Nephron (organoid): ENCODE measurements around the gene ZNF101.
A peak's percentile ranks its signal among the peaks of the same experiment; 100 is the strongest.

Source experiments
- H3K27ac Mint-ChIP-seq, 3 experiments: 2 replicates each; pipeline ENCODE4 v1.8.0; 2020; ENCODE audit warnings: mixed read lengths in 3 of 3, mild to moderate bottlenecking in 2 of 3, moderate library complexity in 1 of 3
- H3K27me3 Mint-ChIP-seq: 2 replicates; pipeline ENCODE4 v1.8.0; 2021; ENCODE audit warnings: low read depth, mild to moderate bottlenecking, moderate library complexity, mixed read lengths
- H3K36me3 Mint-ChIP-seq: 2 replicates; pipeline ENCODE4 v1.8.0; 2020; ENCODE audit warnings: low read depth, mixed read lengths
- H3K4me1 Mint-ChIP-seq: 2 replicates; pipeline ENCODE4 v1.8.0; 2020; ENCODE audit warnings: mixed read lengths
- H3K4me3 Mint-ChIP-seq, 3 experiments: 2 replicates each; pipeline ENCODE4 v1.8.0; 2020; ENCODE audit warnings: mild to moderate bottlenecking in 3 of 3, mixed read lengths in 3 of 3, moderate library complexity in 2 of 3
- H3K9me3 Mint-ChIP-seq: 2 replicates; pipeline ENCODE4 v1.8.0; 2020; ENCODE audit warnings: mixed read lengths
- TF ChIP-seq, protein P1 (sequence below), 3 experiments: fragments of 200-600 bp; sonication (generic); IDR thresholded peaks; one replicate each; pipeline ENCODE4 v1.5.0; 2021; ENCODE audit warnings: antibody characterized with exemption in 3 of 3; ENCODE audit not compliant: unreplicated experiment in 3 of 3

ZNF101 gene

DNA sequence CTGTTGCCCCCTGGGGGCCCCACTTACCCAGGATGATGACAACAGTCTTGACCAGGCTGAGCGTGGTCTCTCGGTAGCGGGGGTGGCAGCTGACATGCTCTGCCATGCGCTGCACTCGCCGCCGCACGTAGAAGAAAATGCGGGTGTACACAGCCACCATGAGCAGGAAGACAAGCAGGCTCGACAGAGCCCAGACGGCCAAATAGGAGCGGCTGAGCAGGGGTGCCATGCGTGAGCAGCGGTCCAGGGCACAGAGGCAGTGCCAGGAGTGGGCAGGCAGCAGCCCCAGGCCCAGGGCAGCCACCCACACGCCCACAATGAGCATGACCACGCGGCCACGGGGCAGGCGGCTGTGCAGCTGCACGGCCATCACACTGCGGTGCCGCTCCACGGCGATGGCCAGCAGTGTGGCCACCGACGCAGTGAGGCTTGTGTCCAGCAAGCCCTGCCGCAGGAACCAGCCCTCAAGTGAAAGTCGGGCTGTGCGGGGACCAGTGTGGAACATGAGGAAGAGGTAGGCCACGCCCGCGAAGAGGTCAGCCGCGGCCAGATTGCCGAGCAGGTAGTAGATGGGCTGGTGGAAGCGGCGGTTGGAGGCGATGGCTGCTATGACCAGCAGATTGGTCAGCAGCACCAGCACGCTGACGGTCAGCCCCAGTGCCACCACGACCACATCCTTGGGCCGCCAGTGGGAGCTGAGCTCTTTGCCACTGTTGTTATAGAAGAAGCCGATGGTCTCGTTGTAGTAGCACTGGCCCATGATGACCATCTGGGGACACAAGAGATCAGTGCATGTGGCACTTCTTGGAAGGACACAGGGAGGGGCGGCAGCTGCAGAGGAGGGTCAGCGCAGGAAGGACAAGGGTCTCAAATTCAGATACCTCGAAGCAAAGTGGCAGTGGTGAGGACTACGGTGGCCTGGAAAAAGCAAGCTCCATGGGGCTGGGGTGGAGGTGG lies 41.8 kb upstream of the ZNF101 start:
- H3K4me3 Mint-ChIP-seq: peak overlapping the region; percentile 86 to 92 (median 88)
- peak overlapping the region; percentile 56 to 78 (median 63) for H3K27ac Mint-ChIP-seq
- TF ChIP-seq, protein P1, sequence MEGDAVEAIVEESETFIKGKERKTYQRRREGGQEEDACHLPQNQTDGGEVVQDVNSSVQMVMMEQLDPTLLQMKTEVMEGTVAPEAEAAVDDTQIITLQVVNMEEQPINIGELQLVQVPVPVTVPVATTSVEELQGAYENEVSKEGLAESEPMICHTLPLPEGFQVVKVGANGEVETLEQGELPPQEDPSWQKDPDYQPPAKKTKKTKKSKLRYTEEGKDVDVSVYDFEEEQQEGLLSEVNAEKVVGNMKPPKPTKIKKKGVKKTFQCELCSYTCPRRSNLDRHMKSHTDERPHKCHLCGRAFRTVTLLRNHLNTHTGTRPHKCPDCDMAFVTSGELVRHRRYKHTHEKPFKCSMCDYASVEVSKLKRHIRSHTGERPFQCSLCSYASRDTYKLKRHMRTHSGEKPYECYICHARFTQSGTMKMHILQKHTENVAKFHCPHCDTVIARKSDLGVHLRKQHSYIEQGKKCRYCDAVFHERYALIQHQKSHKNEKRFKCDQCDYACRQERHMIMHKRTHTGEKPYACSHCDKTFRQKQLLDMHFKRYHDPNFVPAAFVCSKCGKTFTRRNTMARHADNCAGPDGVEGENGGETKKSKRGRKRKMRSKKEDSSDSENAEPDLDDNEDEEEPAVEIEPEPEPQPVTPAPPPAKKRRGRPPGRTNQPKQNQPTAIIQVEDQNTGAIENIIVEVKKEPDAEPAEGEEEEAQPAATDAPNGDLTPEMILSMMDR (IDR thresholded peaks at IDR 0.05; ENCODE audit: unreplicated experiment in 3 of 3): no peak

GRCh38 chr19:19627621-19628500 lies 40.8 kb upstream of the ZNF101 start, which contains the start of gene LPAR2:
Gene LPAR2 (minus strand): TSS chr19:19628220. CDS start chr19:19627275, 945 bp downstream.
- TF ChIP-seq, protein P1 (IDR thresholded peaks at IDR 0.05; ENCODE audit: unreplicated experiment in 3 of 3): no peak
- Mint-ChIP-seq H3K27me3 (no peaks in the 10 kb centered on the region), H3K4me1 (peaks cover 7% of the 10 kb centered on the region), H3K27ac (peak within 1 kb of the TSS; percentile 56 to 82 (median 65)), H3K9me3 (no peaks in the 10 kb centered on the region), H3K4me3 (peak within 1 kb of the TSS; percentile 86 to 92 (median 88)), H3K36me3 (peaks cover 24% of the 10 kb centered on the region)

More for the DNA sequence above, 41.8 kb upstream of the ZNF101 start:
- Mint-ChIP-seq H3K4me1 (peaks cover 7% of the 10 kb centered on the region), H3K9me3 (no peaks in the 10 kb centered on the region), H3K36me3 (peaks cover 23% of the 10 kb centered on the region), H3K27me3 (no peaks in the 10 kb centered on the region)

DNA sequence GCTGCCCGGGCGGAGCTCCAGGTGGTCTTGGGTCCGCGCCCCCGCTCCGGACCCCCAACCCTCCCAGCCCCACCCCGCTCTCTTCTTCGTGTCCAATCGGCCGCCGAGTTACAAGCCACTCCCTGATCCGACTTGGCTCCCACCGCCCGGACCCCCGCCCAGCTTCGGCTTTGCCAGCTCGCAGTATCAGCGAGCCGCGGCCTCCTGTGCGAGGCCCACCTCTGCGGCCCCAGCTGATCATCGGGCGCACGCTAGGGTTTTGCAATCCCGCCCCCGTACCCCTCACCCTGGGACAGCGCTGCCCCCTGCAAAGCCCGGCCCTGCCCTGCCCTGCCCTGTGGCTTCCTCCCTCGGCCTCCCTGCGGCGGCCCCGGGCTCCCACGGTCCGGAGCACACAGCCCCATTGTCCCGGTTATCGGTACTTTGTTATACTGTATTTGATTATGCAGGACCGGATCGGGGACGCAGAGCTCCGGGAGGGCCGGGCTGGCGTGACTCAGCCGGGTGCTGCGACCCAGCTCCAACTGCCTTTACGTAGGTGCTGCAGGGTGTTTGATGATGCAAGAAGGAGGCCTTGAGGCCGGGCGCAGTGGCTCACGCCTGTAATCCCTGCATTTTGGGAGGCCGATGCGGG lies 40.0 kb upstream of the ZNF101 start:
- peak overlapping the region in 2 of 3 experiments; percentile 65 to 82 for H3K27ac Mint-ChIP-seq
- H3K27me3 Mint-ChIP-seq: no peaks in the 10 kb centered on the region
- H3K36me3 Mint-ChIP-seq: peaks cover 28% of the 10 kb centered on the region
- TF ChIP-seq, protein P1 (IDR thresholded peaks at IDR 0.05; ENCODE audit: unreplicated experiment in 3 of 3): no peak
- no peaks in the 10 kb centered on the region for H3K9me3 Mint-ChIP-seq
- H3K4me1 Mint-ChIP-seq: peaks cover 7% of the 10 kb centered on the region
- H3K4me3 Mint-ChIP-seq: peak overlapping the region; percentile 82 to 85 (median 83)

- Mint-ChIP-seq H3K27ac (no peak overlapping the region), H3K9me3 (no peaks in the 10 kb centered on the region), H3K4me3 (peak overlapping the region; percentile 61 to 74 (median 70)), H3K36me3 (peaks cover 31% of the 10 kb centered on the region), H3K27me3 (no peaks in the 10 kb centered on the region), H3K4me1 (peaks cover 7% of the 10 kb centered on the region)
- TF ChIP-seq, protein P1 (IDR thresholded peaks at IDR 0.05; ENCODE audit: unreplicated experiment in 3 of 3): peak in 1 of 3 experiments; percentile 1
Measured at GRCh38 chr19:19630062-19630414, 38.6 kb upstream of the ZNF101 start.

GRCh38 chr19:19630426-19630825 lies 38.2 kb upstream of the ZNF101 start:
- Mint-ChIP-seq H3K4me1 (peaks cover 7% of the 10 kb centered on the region), H3K9me3 (no peaks in the 10 kb centered on the region), H3K4me3 (peak overlapping the region; percentile 61 to 63 (median 61)), H3K36me3 (peaks cover 32% of the 10 kb centered on the region), H3K27me3 (no peaks in the 10 kb centered on the region), H3K27ac (no peak overlapping the region)
- TF ChIP-seq, protein P1 (IDR thresholded peaks at IDR 0.05; ENCODE audit: unreplicated experiment in 3 of 3): no peak
